Right lobe of liver (tissue), 4 donors: Measurements from ENCODE around the gene JAZF1.

Experiments
- POLR2A ChIP-seq: fragments of 450-650 bp; IDR thresholded peaks from one replicate; pipeline ENCODE4 v1.6.1; 2017; ENCODE audit warnings: antibody characterized with exemption, mild to moderate bottlenecking
- TF ChIP-seq, protein P1 (sequence below), 4 donors: fragments of 200-600 bp in 3 of 4; fragments of 450-650 bp in 1 of 4; IDR thresholded peaks; one replicate each; pipeline versions ENCODE4 v1.5.1 to v1.8.0; 2016 to 2022; ENCODE audit warnings: antibody characterized with exemption in 4 of 4, mild to moderate bottlenecking in 2 of 4
- donor health status: DM: no; HTN: no; CAD: no.
- donor health status: DM: no; HTN: no; CAD: no.
- donor health status: DM: no; HTN: yes; CAD: no.

- TF ChIP-seq, protein P1, sequence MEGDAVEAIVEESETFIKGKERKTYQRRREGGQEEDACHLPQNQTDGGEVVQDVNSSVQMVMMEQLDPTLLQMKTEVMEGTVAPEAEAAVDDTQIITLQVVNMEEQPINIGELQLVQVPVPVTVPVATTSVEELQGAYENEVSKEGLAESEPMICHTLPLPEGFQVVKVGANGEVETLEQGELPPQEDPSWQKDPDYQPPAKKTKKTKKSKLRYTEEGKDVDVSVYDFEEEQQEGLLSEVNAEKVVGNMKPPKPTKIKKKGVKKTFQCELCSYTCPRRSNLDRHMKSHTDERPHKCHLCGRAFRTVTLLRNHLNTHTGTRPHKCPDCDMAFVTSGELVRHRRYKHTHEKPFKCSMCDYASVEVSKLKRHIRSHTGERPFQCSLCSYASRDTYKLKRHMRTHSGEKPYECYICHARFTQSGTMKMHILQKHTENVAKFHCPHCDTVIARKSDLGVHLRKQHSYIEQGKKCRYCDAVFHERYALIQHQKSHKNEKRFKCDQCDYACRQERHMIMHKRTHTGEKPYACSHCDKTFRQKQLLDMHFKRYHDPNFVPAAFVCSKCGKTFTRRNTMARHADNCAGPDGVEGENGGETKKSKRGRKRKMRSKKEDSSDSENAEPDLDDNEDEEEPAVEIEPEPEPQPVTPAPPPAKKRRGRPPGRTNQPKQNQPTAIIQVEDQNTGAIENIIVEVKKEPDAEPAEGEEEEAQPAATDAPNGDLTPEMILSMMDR (IDR thresholded peaks at IDR 0.05) = no peak
- no peak for TF ChIP-seq POLR2A
Observed at GRCh38 chr7:28132959-28133870, 47.4 kb downstream of the JAZF1 start.
